Activated T-cell treated with anti-CD3 and anti-CD28 coated beads for 4 hours (primary cell): ENCODE data around the gene PRRT3.

Experiments
- DNase-seq: peaks from one replicate; pipeline ENCODE4 v3.0.0-alpha.2; 2020

The PRRT3 gene

DNA sequence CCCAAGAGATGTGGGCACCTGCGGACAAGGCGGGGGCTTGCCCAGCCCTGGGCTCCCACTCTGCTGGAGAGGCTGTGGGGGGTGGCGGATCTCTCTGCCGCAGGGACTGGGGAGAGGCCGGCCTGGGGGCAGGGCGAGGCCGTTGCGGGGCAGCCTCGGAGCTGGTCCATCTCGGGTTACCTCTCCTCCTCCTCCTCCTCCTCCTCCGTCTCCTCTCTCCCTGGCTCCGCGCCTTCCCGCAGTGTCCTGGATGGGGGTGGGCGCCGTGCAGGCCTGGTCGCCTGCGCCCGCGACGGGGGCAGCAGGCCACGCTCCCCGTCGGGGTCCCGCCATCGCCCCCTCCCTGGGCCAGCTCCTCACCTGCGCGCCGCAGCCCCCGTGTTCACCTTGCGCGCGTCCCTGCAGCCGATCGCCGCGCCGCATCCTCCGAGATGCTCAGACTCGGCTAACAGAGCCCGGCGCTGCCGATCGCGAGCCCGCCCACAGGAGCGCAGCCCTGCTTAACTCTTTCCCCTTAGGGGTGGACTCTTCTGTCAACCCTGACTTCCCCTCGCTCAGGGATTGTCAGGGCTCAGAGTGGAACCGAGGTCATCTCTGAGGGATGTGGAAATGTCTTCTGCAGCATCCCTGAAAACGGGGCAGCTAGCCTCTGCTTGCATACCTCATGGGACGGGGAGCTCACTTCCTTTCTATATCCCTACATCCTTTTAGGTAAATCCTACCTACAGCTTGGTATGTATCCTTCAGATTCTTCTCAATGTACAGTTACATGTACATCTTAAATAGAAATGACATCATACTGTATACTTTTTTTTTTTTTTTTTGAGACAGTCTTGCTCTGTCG lies at the start of gene PRRT3:
Gene PRRT3 (minus strand): TSS at position 447 of the 844 bp plus-strand sequence. CDS start 2,293 bp downstream, outside the sequence.
- peak; percentile 37 for DNase-seq

DNA sequence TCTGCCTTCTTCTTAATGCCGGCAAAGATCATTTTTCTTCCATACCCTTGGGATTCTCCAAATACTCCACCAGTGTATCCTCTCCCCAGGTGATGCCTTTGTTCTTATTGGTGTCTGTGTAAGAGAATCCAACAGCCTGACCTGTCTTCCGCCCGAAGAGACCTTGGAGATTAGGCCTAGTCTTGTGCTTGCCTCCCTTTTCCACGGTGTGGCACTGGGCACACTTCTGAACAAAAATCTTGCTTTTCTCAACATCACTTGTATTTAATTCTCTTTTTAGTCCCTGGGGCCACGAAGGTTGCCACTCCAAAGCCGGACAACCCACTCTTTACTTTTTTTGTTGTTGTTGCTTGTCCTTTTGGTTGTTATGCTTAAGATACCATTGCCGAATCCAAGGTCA lies 48.5 kb upstream of the PRRT3 start:
- DNase-seq = no peak

DNA sequence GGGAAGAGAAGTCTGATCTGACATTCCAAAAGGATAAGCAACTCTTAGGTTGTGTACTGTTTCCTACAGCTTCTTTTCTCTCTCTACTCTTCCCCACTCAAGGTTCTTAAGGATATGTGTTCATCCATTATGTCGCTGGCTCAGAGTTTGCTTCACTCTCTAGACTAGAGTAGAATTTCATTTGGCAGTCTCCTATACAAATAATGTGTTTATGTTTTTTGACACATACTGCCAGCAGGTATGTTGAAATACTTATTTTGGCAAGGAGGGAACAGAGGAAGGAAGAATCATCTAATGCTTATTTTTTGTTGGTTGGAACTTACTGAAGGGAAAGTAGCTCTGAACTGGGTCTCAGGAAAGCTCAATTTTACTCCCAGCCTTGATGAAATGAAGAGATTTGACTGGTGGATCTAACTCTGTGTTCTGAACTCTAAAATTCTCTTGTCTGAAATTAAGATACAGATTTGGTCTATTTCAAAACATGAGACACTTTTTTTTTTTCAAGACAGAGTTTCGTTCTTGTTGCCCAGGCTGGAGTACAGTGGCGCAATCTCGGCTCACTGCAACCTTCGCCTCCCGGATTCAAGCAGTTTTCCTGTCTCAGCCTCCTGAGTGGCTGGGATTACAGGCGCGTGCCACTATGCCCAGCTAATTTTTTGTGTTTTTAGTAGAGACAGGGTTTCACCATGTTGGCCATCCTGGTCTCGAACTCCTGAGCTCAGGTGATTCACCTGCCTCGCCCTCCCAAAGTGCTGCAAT lies 42.1 kb upstream of the PRRT3 start:
- DNase-seq = no peak

DNA sequence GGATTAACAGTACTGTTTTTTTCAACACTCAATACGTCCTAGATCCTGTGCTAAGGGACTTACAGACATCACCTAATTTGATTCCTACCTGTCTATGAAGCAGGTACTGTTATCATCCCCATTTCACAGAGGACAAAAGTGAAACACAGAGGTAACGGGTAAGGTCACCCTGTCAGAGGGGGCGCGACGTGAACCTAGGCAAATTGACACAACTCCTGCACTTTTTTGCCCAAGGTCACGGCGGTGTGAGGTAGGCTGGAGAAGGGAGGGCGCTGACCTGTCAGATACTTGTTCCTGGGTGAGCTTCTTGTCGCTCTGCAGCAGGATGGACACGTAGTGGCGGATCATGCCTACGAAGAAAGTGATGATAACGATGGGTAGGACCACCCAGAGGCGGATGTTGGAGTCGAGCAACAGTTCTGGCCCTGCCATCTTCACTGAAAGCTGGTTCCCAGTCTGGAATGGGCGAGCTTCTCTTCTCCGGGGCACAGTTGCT lies 34.1 kb upstream of the PRRT3 start:
- no peak for DNase-seq

DNA sequence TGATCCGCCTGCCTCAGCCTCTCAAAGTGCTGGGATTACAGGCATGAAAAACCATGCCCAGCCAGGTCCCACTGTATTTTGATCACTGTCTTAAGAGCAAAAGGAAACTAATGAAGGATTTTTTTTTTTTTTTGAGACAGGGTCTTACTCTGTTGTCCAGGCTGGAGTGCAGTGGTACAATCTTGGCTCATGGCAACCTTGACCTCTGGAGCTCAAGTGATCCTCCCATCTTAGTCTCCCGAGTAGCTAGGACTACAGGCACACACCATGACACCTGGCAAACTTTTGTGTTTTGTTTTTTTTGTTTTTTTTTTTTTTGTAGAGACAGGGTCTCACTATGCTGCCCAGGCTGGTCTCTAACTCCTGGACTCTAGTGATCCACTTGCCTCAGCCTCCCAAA lies 28.0 kb upstream of the PRRT3 start:
- no peak for DNase-seq

DNA sequence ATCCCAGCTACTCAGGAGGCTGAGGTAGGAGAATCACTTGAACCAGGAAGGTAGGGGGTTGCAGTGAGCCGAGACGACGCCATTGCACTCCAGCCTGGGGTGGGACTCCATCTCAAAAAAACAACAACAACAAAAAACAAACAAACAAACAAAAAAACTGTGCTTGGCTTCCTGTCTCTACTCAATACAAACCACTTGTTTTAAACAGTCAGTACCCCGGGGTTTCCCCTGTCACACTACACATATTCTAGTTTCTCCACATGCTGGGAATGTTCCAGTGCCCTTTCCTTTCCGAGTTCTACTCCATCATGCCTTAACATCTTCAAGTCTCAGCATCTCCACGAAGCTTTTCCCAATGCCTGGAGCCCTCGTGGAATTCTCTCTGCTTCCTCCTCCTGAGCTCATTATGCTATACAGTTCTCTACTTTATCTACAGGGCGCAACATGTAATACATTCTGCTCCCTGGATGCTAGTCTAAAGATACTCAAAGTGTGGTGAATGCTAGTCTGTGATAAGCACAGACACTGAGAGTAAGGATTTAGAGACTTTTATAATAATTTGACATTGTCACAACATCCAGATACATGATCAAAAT lies 26.6 kb upstream of the PRRT3 start:
- DNase-seq = no peak

DNA sequence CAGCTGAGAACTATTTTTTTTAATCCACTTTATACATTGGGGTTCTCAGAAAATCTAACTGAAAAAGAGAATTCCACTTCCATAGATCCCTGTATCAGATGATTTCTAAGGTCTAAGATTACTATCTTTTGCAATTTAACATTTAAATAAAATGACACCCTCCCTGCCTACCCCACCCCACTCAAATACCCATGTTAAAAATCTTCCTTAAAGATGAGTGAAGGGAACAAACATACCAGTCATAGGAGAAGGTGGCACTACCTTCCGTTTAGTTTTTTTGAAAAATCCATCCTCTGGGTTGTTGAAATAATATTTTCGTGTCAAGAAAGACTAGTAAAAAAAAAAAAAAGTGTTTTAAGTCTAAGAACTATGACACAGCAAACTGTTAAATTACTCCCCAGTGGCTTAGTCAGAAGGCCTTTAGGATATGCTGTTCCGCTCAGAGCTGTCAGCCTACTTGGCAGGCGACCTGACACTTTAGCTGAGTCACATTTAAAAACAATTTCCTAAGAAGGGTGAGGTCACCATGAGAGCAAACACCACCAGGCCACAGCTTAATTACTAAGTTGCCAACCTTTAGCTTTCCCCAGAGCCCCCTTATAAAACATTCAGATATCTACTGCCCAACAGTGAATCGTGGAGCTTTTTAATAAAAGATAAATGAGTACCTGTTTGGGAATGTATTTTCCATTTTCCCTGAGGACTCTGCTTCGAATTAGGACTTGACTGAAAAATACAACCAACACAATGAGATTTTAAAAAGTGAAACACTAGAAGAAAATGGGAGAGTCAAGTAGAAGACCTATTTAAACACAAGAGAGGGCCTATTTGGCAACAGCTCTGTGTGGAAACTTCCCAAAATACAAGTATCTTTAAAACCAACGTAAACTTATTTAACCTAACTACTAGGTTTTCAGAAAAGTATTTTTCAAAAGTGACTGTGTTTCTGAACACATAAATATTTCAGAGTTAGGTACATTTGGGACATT lies 24.8 kb upstream of the PRRT3 start:
- no peak for DNase-seq

DNA sequence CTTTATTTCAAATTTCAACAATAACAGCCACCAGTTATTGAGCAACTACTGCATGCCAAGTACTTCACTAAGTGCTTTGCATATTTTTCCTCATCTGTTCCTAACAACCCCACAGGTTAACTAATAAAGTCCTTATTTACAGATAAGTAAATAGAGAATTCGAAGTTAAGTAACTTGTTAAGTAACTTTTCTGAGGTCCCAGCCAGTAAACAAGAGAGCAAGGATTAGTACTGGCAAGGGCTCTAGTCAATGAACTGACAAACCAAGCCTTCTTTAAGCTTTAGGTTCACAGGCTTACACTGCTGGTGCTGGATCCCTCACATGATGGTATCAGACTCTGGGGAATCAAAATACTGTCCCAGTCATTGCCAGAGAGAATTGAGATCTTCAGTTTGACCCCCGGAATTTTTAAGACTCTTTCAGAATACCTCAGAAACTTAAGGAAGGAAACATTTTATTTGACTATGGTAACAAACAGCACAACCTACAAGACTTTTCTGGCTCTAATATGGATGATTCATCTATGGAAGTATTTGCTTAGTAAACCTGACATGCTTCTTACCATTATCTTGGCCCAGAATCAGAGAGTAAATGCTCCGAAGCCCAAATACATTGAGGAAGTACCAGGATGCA lies 17.9 kb upstream of the PRRT3 start:
- no peak for DNase-seq

DNA sequence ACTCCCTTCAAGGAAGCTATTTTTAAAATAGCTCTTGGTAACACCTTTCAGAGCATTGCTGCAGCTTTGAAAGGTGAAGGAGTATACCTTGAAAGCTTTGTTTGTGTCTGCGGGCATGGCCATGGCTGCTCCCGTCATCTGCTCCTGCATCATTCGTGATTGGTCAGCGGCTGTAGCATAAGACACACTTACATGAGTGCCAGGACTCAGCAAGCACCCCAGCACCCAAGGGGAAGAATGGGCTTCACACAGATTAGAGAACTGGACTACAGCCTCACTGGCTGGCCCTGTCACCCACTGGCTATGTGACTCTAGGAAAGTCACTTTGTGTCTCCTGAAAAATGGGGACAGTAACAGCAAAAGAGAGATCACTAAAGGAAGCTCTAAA lies 17.4 kb upstream of the PRRT3 start:
- no peak for DNase-seq

DNA sequence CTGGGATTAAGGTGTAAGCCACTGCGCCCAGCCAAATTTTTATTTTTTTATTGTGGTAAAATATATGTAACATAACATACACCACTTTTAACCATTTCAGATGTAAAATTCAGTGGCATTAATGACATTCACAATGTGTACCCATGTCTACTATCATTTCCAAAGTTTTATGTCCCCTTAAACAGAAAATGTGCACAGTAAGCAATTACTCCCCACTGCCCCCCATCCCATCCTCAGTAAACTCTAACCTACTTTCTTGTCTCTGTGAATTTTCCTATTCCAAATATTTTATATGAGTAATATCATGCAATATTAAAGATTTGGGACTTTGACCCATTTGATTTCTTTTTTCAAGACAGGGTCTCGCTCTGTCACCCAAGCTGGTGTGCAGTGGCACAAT lies 14.6 kb upstream of the PRRT3 start:
- no peak for DNase-seq

DNA sequence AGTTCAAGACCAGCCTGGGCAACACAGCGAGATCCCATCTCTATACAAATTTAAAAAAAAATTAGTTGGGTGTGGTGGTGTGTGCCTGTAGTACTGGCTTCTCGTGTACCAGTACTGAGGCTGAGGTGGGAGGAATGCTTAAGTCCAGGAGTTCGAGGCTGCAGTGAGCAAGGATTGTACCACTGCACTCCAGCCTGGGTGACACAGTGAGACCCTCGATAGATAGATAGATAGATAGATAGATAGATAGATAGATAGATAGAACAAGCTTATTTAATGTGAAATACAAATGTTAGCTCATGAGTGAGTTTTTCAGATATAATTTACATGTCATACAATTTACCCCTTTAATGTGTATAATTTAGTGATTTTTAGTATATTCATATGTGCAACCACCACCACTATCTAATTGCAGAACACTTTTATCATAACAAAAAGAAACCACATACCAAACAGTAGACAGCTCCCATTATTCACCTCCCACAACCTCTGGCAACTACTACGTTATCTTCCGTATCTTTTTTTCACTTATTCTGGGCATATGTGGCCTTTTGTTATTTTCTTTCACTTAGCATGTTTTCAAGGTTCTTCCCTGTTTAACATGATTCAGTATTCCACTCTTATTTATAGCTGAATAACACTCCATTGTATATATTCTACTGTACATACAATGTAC lies 13.1 kb upstream of the PRRT3 start:
- no peak for DNase-seq

DNA sequence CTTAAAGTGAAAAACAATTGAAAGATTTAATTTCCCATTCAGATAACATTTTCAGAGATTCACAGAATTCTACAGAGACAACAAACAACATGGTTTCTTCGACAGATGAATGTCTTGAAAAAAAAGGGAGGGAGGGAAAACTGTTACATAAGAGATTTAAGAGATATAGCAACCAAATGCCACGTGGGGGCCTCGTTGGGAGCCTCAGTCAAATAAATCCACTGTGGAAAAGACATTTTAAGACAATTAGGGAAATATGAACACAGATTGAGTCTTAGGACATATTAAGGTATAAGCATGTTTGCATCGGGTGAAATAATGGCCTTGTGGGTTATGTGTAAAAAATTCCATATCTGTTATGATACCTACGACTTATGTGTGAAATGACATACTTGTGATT lies 5.0 kb upstream of the PRRT3 start:
- no peak for DNase-seq

DNA sequence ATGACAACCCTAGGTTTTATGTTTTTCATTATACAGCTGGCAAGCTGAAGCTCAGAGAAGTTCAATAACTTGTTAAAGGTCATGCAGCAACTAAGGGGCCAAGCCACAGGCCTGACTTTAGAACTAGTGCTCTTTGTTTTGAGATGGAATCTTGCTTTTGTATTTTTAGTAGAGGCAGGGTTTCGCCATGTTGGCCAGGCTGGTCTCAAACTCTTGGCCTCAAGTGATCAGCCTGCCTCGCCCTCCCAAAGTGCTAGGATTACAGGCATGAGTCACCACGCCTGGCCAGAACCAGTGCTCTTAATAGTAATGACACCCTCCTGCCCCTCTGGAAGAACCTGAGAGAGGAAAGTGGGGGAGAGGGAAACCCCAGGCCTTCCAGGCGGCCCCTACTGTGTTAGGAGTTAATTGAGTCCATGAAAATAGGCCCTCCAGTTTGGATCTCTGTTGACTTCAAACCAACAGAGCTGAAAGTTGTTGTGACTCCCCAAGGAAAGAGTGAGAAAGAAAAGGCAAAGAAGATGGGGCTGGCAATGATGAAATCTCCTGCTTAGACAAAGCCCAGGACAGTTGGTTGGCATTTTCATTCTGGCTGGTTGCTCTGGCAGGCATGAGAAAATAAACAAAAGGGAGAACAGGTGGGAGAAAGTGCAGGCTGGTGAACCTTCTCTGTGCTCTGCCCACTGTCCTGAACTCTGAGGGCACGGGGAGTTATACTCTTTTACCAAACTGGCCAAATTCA lies 3.6 kb upstream of the PRRT3 start:
- DNase-seq = no peak

DNA sequence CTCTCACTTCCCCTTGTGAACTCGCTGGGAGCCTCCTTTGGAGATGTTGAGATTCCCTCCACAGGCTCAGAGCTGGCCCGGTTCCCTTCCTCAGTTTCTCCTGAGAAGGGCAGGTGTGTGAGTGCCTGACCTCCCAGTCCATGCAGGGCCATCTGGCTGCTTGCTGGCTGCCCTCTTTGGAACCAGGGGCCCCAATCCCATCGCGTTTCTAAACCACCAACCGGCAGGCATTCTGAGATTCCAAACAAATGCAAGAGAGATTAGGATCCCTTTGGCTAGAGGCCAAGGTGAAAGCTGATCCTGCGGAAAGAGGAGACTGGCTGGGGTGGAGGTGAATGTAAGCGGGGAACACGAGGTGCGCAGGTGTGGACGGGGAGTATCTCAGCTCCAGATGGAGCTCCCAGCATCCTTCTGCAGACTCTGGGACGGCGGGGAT lies 2.9 kb upstream of the PRRT3 start:
- DNase-seq = no peak

DNA sequence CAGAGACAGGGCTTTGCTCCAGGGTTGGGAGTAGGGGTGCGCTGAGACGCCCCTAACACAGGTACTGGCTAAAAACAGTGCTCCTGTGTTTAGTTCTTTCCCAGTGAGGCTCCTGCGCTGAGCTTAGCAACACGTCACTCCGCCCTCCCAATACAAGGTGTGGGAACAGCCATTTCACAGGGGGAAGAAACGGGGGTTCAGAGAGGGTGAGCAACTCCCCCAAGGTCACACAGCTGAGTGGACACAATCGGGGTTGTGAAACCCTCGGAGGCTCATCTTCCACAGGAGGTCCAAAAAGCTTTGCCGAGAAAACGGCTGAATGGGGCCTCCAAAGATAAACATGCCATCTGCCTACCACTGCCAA lies 628 bp downstream of the PRRT3 start:
- no peak for DNase-seq

DNA sequence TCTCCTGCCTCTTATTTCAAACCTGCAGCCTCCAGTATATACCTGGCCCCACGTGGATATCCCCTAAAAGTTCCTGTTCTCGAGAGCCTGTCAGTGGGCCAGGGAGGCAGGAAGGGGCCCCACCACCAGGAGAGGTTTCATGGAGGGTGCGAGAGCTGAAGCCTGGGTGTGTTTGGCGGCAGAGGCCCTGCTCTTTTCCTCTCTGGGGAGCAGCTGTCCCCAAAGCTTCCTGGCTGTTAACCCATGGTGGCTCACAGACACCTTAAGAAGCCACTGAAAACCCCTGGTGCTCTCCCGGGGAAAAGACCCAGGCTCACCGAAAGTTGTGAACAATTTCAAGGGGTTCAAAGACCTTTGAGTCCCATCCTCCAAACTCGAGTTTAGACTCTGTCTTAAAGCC lies 1.1 kb downstream of the PRRT3 start:
- no peak for DNase-seq

DNA sequence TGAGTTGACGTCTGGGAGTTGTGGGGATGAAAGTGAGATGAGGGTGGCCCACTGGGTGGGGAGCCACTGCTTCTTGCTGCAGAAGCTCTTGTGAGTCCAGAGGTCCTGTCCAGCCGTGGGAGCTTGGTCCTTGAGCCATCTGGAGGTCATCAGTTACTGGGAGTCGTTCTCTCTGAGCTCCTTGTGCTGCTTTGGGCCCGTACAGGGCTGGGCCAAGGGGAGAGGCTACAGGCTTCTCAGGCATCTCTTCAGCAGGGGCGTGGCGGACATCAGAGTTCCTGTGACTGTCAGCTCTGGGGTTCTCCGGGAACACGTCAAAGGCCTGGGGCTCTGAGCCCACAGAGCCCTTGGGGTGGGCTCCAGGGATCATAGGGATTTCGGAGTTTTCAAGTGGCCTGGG lies 2.6 kb downstream of the PRRT3 start:
- no peak for DNase-seq

DNA sequence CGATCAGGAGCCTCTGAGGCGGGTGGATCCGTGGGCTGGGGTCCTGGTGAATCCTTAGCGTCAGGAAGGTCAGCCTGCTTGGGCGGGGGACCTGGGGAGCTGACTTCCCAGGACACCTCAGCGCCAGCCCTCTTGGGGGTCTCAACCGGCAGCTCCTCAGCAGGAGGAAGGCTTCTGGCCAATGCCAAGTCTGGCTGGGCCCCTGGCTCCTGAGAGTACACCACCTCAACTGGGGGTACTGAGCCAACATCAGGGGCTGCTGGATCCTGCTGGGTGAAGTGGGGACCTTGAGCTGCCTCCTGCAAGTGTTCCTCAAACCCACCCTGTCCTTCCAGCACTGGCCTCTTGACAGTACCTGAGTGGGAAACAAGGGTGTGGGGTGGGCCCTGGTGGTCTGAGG lies 3.1 kb downstream of the PRRT3 start:
- no peak for DNase-seq

DNA sequence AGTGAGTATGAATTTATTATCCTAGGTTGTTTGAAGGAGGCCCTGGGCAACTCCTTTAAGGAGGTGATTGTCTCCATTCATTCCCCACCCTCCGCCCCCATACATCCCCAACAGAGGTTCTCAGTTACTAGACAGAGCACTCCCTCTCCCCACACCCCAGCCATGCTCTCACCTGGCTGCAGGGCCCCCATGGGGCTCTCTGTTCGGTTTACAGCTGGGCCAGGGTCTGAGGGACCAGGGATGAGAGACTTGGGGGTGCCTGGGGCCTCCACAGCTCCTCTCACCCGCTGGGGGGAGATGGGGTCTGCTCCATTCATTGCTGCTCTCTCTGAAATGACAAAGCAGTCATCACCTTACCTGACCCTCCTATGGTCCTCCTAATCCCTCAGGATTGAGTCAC lies 3.6 kb downstream of the PRRT3 start:
- no peak for DNase-seq
